Mammary epithelial cell (primary cell): ENCODE results near the gene GGNBP2.

ENCODE experiments used
- CTCF ChIP-seq, 2 donors: IDR thresholded peaks in 1 of 2; conservative IDR thresholded peaks in 1 of 2; 2 replicates each; pipeline ENCODE4 v1.5.1; 2011 to 2012; ENCODE audit warnings: inconsistent platforms in 2 of 2, low read length in 2 of 2, mild to moderate bottlenecking in 2 of 2, control low read depth in 1 of 2, low read depth in 1 of 2; ENCODE audit not compliant: insufficient read depth in 1 of 2; ENCODE audit errors: extremely low read depth in 1 of 2
- EZH2 ChIP-seq: IDR thresholded peaks from 2 replicates; pipeline ENCODE4 v1.6.1; 2012; ENCODE audit warnings: low read length, inconsistent platforms, borderline replicate concordance

GRCh38 chr17:36511216-36511615, 33.5 kb upstream of the GGNBP2 start:
- TF ChIP-seq CTCF (conservative IDR thresholded peaks at IDR 0.05 in 1 of 2, IDR thresholded peaks at IDR 0.05 in 1 of 2; ENCODE audit: extremely low read depth in 1 of 2, insufficient read depth in 1 of 2, low read depth in 1 of 2, low read length in 2 of 2) = no peak
- TF ChIP-seq EZH2 = no peak
